ENCODE results near the gene RNF175.

RNF175 gene

GRCh38 chr4:153759407-153760316 lies at the start of gene RNF175:
Gene RNF175, minus strand, starts transcription at chr4:153760024. Its CDS starts 162 bp downstream, at chr4:153759862.
- peak in 1 of 2 donors; percentile 12 for DNase-seq (ENCODE audit: low read depth in 1 of 2, low spot score in 1 of 2)

GRCh38 chr4:153809307-153809706 lies 49.5 kb upstream of the RNF175 start:
- DNase-seq (ENCODE audit: low read depth in 1 of 2, low spot score in 1 of 2): no peak

- no peak for DNase-seq (ENCODE audit: low read depth in 1 of 2, low spot score in 1 of 2)
Observed at GRCh38 chr4:153808175-153808574, 48.4 kb upstream of the RNF175 start.

GRCh38 chr4:153806073-153806472 lies 46.2 kb upstream of the RNF175 start:
- DNase-seq (ENCODE audit: low read depth in 1 of 2, low spot score in 1 of 2): no peak

GRCh38 chr4:153804722-153805121 lies 44.9 kb upstream of the RNF175 start:
- no peak for DNase-seq (ENCODE audit: low read depth in 1 of 2, low spot score in 1 of 2)

GRCh38 chr4:153799694-153800074 lies 39.9 kb upstream of the RNF175 start:
- no peak for DNase-seq (ENCODE audit: low read depth in 1 of 2, low spot score in 1 of 2)

GRCh38 chr4:153798901-153799693 lies 39.3 kb upstream of the RNF175 start:
- DNase-seq (ENCODE audit: low read depth in 1 of 2, low spot score in 1 of 2): no peak

- no peak for DNase-seq (ENCODE audit: low read depth in 1 of 2, low spot score in 1 of 2)
Observed at GRCh38 chr4:153798420-153798819, 38.6 kb upstream of the RNF175 start.

- DNase-seq (ENCODE audit: low read depth in 1 of 2, low spot score in 1 of 2): no peak
Observed at GRCh38 chr4:153794006-153794405, 34.2 kb upstream of the RNF175 start.

GRCh38 chr4:153792618-153793247 lies 32.9 kb upstream of the RNF175 start:
- DNase-seq (ENCODE audit: low read depth in 1 of 2, low spot score in 1 of 2): no peak

GRCh38 chr4:153791746-153792617 lies 32.2 kb upstream of the RNF175 start:
- no peak for DNase-seq (ENCODE audit: low read depth in 1 of 2, low spot score in 1 of 2)

GRCh38 chr4:153790962-153791551 lies 31.2 kb upstream of the RNF175 start:
- DNase-seq (ENCODE audit: low read depth in 1 of 2, low spot score in 1 of 2): peak in 1 of 2 donors; percentile 13

- DNase-seq (ENCODE audit: low read depth in 1 of 2, low spot score in 1 of 2): no peak
Observed at GRCh38 chr4:153790500-153790865, 30.7 kb upstream of the RNF175 start.

GRCh38 chr4:153789741-153790499 lies 30.1 kb upstream of the RNF175 start:
- no peak for DNase-seq (ENCODE audit: low read depth in 1 of 2, low spot score in 1 of 2)

GRCh38 chr4:153788413-153789276 lies 28.8 kb upstream of the RNF175 start, which contains the start of gene SFRP2:
Gene SFRP2, minus strand, starts transcription at chr4:153789083. Its CDS starts 248 bp downstream, at chr4:153788835.
- no peak for DNase-seq (ENCODE audit: low read depth in 1 of 2, low spot score in 1 of 2)

GRCh38 chr4:153788051-153788412 lies 28.2 kb upstream of the RNF175 start:
- DNase-seq (ENCODE audit: low read depth in 1 of 2, low spot score in 1 of 2): no peak

- DNase-seq (ENCODE audit: low read depth in 1 of 2, low spot score in 1 of 2): no peak
Observed at GRCh38 chr4:153787575-153787974, 27.8 kb upstream of the RNF175 start.

- DNase-seq (ENCODE audit: low read depth in 1 of 2, low spot score in 1 of 2): no peak
Observed at GRCh38 chr4:153787061-153787560, 27.3 kb upstream of the RNF175 start.
